WI38 (cell line): Measurements from ENCODE around the gene UNC13C.

Source experiments
- H3K4me3 ChIP-seq: 2 replicates; pipeline ENCODE4 v1.5.1; 2011; ENCODE audit warnings: low read depth, mild to moderate bottlenecking, control low read depth, low read length
- CTCF ChIP-seq: IDR thresholded peaks from 2 replicates; pipeline ENCODE4 v1.5.1; 2012; ENCODE audit warnings: low read depth, mild to moderate bottlenecking, control low read depth, low read length

Gene UNC13C

GRCh38 chr15:54580643-54581042, 602.4 kb downstream of the UNC13C start:
- no peak for TF ChIP-seq CTCF
- no peak overlapping the region for H3K4me3 ChIP-seq

GRCh38 chr15:54582863-54583643, 604.8 kb downstream of the UNC13C start:
- TF ChIP-seq CTCF, result no peak
- H3K4me3 ChIP-seq, result no peak overlapping the region

- no peak for TF ChIP-seq CTCF
- H3K4me3 ChIP-seq, result no peak overlapping the region
These were observed 606.8 kb downstream of the UNC13C start for GRCh38 chr15:54585063-54585462.

- no peak overlapping the region for H3K4me3 ChIP-seq
- TF ChIP-seq CTCF, result no peak
These were observed 615.9 kb downstream of the UNC13C start for GRCh38 chr15:54594115-54594514.

GRCh38 chr15:54599386-54599785, 621.1 kb downstream of the UNC13C start:
- no peak for TF ChIP-seq CTCF
- H3K4me3 ChIP-seq, result no peak overlapping the region

GRCh38 chr15:54605043-54605442, 626.8 kb downstream of the UNC13C start:
- no peak for TF ChIP-seq CTCF
- H3K4me3 ChIP-seq, result no peak overlapping the region

GRCh38 chr15:54605556-54605955, 627.3 kb downstream of the UNC13C start:
- no peak for TF ChIP-seq CTCF
- no peak overlapping the region for H3K4me3 ChIP-seq
